Inflammatory macrophage (primary cell): ENCODE results near the gene ANKRD29.

Source experiments
- DNase-seq, 2 donors: peaks; one replicate each; pipeline ENCODE4 v3.0.0-alpha.2; 2020 to 2022

ANKRD29 gene

GRCh38 chr18:23556145-23556780, 106.4 kb downstream of the ANKRD29 start:
- no peak for DNase-seq

DNA sequence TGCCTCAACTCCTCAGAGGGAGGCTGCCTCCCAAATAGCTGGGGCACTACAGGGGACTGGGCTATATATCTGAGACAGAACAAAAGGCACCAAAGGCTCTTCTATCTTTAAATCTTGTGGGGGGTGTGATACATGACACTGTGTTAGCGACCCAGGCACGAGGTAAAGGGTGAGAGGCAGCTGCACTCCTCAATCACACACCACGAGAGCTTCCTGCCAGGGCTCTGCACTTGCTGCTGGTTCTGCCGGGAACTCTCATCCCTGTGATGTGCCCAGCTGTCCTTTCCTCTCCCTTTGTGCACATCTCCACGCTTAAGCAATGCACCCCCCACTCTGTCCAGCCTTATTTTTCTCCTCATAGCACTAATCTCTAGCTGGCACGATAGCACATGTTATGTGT, 108.8 kb downstream of the ANKRD29 start:
- DNase-seq: no peak

- no peak for DNase-seq
These were observed 110.2 kb downstream of the ANKRD29 start for GRCh38 chr18:23552505-23552904.

GRCh38 chr18:23551978-23552377, 110.7 kb downstream of the ANKRD29 start:
- DNase-seq: no peak

- DNase-seq: no peak
These were observed 111.8 kb downstream of the ANKRD29 start for GRCh38 chr18:23550898-23551297.
